Suprapubic skin (tissue), 4 donors: ENCODE measurements around the gene LYZL6. TPM values are rescaled to one million over a fixed set of nuclear protein-coding genes. Genes with fewer than 3 reads are reported as not detected.

Experiments used
- DNase-seq, 2 donors: peaks; one replicate each; pipeline ENCODE4 v3.0.0-alpha.2; 2019; ENCODE audit warnings: low spot score in 2 of 2
- H3K27ac ChIP-seq: fragments of 200-600 bp; sonication (generic); one replicate; pipeline ENCODE4 v1.5.1; 2019
- H3K27me3 ChIP-seq: fragments of 200-600 bp; sonication (generic); one replicate; pipeline ENCODE4 v1.5.1; 2019
- H3K36me3 ChIP-seq: fragments of 200-600 bp; sonication (generic); one replicate; pipeline ENCODE4 v1.5.1; 2019
- H3K4me1 ChIP-seq: fragments of 200-600 bp; sonication (generic); one replicate; pipeline ENCODE4 v1.5.1; 2019
- H3K4me3 ChIP-seq: fragments of 200-600 bp; sonication (generic); one replicate; pipeline ENCODE4 v1.5.1; 2019; ENCODE audit warnings: mild to moderate bottlenecking
- H3K9me3 ChIP-seq: fragments of 200-600 bp; sonication (generic); one replicate; pipeline ENCODE4 v1.5.1; 2019
- CTCF ChIP-seq, 2 donors: fragments of 200-600 bp in 1 of 2; fragments of 450-650 bp in 1 of 2; sonication (generic) in 1 of 2; IDR thresholded peaks; one replicate each; pipeline ENCODE4 v1.5.1; 2016 to 2019; ENCODE audit warnings: antibody characterized with exemption in 2 of 2, mild to moderate bottlenecking in 1 of 2, moderate library complexity in 1 of 2
- EP300 ChIP-seq: sonication (generic); formaldehyde crosslinking; IDR thresholded peaks from one replicate; pipeline ENCODE4 v1.6.1; 2017; ENCODE audit warnings: antibody characterized with exemption
- POLR2A ChIP-seq, 2 donors: fragments of 450-650 bp; IDR thresholded peaks; one replicate each; pipeline ENCODE4 v1.6.1; 2017; ENCODE audit warnings: antibody characterized with exemption in 2 of 2, mild to moderate bottlenecking in 2 of 2, moderate library complexity in 2 of 2
- POLR2AphosphoS5 ChIP-seq, 3 donors: sonication (generic); formaldehyde crosslinking; IDR thresholded peaks; one replicate each; pipeline ENCODE4 v1.6.1; 2017; ENCODE audit warnings: antibody characterized with exemption in 3 of 3
- WGBS: methylation state at CpG from one replicate; pipeline ENCODE4 v1.1.5; 2018; 5-methylcytosine and 5-hydroxymethylcytosine counted together
- total RNA-seq, 4 donors: library from RNA; depleted of rRNA; stranded (reverse); fragments of >200 nt; gene quantifications; one replicate each; pipeline ENCODE4 v1.1.0, GENCODE V29; 2016

Gene LYZL6
- total RNA-seq, 4 donors from 2014 or later: not detected

- Histone ChIP-seq H3K4me3 (no peak overlapping the region), H3K27me3 (no peaks in the 10 kb centered on the region), H3K27ac (no peak overlapping the region), H3K4me1 (peaks cover 8% of the 10 kb centered on the region), H3K9me3 (no peaks in the 10 kb centered on the region), H3K36me3 (no peaks in the 10 kb centered on the region)
- no peak for DNase-seq
- WGBS: 61% methylated on average over 2 of the region's 2 CpGs
- TF ChIP-seq POLR2AphosphoS5 (IDR thresholded peaks at IDR 0.05) (no peak), POLR2A (IDR thresholded peaks at IDR 0.05) (no peak), CTCF (IDR thresholded peaks at IDR 0.05) (no peak), EP300 (no peak)
Measured at GRCh38 chr17:35889818-35890773, 53.4 kb downstream of the LYZL6 start.

GRCh38 chr17:35889241-35889640 lies 54.3 kb downstream of the LYZL6 start:
- H3K9me3 ChIP-seq: no peaks in the 10 kb centered on the region
- H3K27ac ChIP-seq: no peak overlapping the region
- WGBS: 74% methylated on average over 2 of the region's 2 CpGs
- no peak for TF ChIP-seq CTCF (IDR thresholded peaks at IDR 0.05)
- no peak for TF ChIP-seq POLR2A (IDR thresholded peaks at IDR 0.05)
- TF ChIP-seq EP300: no peak
- no peak for TF ChIP-seq POLR2AphosphoS5 (IDR thresholded peaks at IDR 0.05)
- H3K4me1 ChIP-seq: peaks cover 8% of the 10 kb centered on the region
- no peaks in the 10 kb centered on the region for H3K27me3 ChIP-seq
- no peak for DNase-seq
- no peaks in the 10 kb centered on the region for H3K36me3 ChIP-seq
- no peak overlapping the region for H3K4me3 ChIP-seq

Other genes with a start within 250 kb of the LYZL6 start
- gene RASL10B, start 212.1 kb downstream of the LYZL6 start, total RNA-seq: 1 to 10 TPM in 3 of 4 donors, under 1 TPM in 1; 0.94 to 2.5 (median 1.9) TPM
- gene GAS2L2, start 190.5 kb downstream of the LYZL6 start, total RNA-seq: under 1 TPM in 2 of 4 donors, not detected in 2; 0.24 to 0.49 TPM
- not detected for gene C17orf50, start 182.8 kb downstream of the LYZL6 start, total RNA-seq
- 100 to 1,000 TPM in 2 of 4 donors, 10 to 100 TPM in 2; 76.4 to 109 (median 91.0) TPM for gene MMP28, start 148.1 kb downstream of the LYZL6 start, total RNA-seq
- gene TAF15, start 134.2 kb downstream of the LYZL6 start, total RNA-seq: 100 to 1,000 TPM in 1 of 4 donors, 10 to 100 TPM in 3; 52.0 to 149 (median 58.8) TPM
- gene HEATR9, start 74.8 kb downstream of the LYZL6 start, total RNA-seq: not detected
- gene CCL5, start 63.4 kb downstream of the LYZL6 start, total RNA-seq: 1 to 10 TPM in 2 of 4 donors, under 1 TPM in 1, not detected in 1; 0.79 to 2.3 (median 1.4) TPM
- gene RDM1, start 12.9 kb downstream of the LYZL6 start, total RNA-seq: not detected
- gene CCL16, start 37.8 kb upstream of the LYZL6 start, total RNA-seq: not detected
- 10 to 100 TPM in 3 of 4 donors, 1 to 10 TPM in 1; 5.7 to 22.9 (median 17.3) TPM for gene CCL14, start 43.0 kb upstream of the LYZL6 start, total RNA-seq
- not detected for gene CCL15, start 57.8 kb upstream of the LYZL6 start, total RNA-seq
- gene CCL23, start 74.3 kb upstream of the LYZL6 start, total RNA-seq: 10 to 100 TPM in 1 of 4 donors, not detected in 3; 11.5 TPM
- 1 to 10 TPM in 1 of 4 donors, not detected in 3; 1.5 TPM for gene CCL18, start 120.6 kb upstream of the LYZL6 start, total RNA-seq
- gene CCL3, start 146.4 kb upstream of the LYZL6 start, total RNA-seq: under 1 TPM in 1 of 4 donors, not detected in 3; 0.79 TPM
- gene CCL4, start 160.1 kb upstream of the LYZL6 start, total RNA-seq: under 1 TPM in 1 of 4 donors, not detected in 3; 0.97 TPM
- 10 to 100 TPM in 2 of 4 donors, 1 to 10 TPM in 2; 6.1 to 28.3 (median 12.8) TPM for gene TBC1D3B, start 232.9 kb upstream of the LYZL6 start, total RNA-seq